Suprapubic skin (tissue), 3 donors: Measurements from ENCODE around the gene CPS1.

ENCODE experiments used
- POLR2A ChIP-seq, 2 donors: fragments of 450-650 bp; IDR thresholded peaks; one replicate each; pipeline ENCODE4 v1.6.1; 2017; ENCODE audit warnings: antibody characterized with exemption in 2 of 2, mild to moderate bottlenecking in 2 of 2, moderate library complexity in 2 of 2
- TF ChIP-seq, protein P1 (sequence below), 2 donors: fragments of 200-600 bp in 1 of 2; fragments of 450-650 bp in 1 of 2; sonication (generic) in 1 of 2; IDR thresholded peaks; one replicate each; pipeline ENCODE4 v1.5.1; 2016 to 2019; ENCODE audit warnings: antibody characterized with exemption in 2 of 2, mild to moderate bottlenecking in 1 of 2, moderate library complexity in 1 of 2

DNA sequence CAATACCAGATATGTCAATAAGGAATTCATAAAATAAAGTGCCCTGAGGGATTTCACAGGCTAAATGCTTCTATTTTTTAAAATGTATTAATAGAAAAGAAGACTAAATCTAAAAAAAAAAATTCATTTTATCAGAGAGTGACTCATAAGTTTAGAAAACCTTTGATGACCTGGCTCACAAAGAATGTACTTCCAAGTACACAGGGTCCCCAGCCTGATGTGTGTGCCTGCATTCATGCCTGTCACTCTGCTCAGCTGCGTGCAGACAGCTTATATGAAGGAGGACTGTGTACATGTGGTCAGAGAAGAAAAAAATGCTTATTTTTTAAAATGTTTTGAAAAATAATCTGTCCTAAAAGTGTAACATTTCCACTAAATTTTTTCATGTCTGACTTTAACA is 3.0 kb upstream of the CPS1 start:
- TF ChIP-seq, protein P1, sequence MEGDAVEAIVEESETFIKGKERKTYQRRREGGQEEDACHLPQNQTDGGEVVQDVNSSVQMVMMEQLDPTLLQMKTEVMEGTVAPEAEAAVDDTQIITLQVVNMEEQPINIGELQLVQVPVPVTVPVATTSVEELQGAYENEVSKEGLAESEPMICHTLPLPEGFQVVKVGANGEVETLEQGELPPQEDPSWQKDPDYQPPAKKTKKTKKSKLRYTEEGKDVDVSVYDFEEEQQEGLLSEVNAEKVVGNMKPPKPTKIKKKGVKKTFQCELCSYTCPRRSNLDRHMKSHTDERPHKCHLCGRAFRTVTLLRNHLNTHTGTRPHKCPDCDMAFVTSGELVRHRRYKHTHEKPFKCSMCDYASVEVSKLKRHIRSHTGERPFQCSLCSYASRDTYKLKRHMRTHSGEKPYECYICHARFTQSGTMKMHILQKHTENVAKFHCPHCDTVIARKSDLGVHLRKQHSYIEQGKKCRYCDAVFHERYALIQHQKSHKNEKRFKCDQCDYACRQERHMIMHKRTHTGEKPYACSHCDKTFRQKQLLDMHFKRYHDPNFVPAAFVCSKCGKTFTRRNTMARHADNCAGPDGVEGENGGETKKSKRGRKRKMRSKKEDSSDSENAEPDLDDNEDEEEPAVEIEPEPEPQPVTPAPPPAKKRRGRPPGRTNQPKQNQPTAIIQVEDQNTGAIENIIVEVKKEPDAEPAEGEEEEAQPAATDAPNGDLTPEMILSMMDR (IDR thresholded peaks at IDR 0.05), result no peak
- TF ChIP-seq POLR2A (IDR thresholded peaks at IDR 0.05), result no peak
